ENCODE data around the gene SLC16A8.

DNA sequence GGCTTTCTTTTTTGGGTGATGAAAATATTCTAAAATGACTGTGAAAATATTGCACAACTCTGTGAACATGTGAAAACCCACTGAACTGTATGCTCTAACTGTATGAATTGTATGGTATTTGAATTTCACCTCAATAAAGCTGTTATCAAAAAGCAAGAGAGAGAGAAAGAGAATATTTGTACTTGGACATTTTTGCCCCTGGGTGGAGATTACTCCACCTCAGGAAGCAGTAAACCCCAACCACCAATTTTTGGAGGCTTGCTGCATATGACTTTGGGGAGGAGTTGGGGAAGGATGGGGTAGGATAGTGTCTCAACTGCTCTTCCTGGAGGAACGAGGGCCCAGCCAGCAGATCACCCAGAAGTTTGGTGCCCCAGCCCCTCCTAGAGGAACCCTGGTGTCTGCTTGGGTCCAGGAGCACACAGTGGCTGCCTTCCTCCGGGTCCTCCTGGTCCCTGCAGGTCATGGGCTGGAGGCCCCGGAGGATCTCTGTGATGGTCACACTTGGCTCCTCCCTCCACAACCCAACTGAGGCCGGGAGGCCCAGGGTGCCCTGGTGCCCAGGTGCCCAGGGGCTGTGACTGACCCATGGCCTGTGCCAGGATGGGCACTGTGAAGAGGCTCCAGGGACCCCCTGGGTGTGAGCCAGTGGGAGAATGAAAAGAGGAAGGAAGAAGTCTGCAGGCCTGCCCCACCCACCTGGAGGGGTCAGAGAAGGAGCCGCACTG is 42.1 kb downstream of the SLC16A8 start:
- TF ChIP-seq, protein P1, sequence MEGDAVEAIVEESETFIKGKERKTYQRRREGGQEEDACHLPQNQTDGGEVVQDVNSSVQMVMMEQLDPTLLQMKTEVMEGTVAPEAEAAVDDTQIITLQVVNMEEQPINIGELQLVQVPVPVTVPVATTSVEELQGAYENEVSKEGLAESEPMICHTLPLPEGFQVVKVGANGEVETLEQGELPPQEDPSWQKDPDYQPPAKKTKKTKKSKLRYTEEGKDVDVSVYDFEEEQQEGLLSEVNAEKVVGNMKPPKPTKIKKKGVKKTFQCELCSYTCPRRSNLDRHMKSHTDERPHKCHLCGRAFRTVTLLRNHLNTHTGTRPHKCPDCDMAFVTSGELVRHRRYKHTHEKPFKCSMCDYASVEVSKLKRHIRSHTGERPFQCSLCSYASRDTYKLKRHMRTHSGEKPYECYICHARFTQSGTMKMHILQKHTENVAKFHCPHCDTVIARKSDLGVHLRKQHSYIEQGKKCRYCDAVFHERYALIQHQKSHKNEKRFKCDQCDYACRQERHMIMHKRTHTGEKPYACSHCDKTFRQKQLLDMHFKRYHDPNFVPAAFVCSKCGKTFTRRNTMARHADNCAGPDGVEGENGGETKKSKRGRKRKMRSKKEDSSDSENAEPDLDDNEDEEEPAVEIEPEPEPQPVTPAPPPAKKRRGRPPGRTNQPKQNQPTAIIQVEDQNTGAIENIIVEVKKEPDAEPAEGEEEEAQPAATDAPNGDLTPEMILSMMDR (IDR thresholded peaks at IDR 0.05) = no peak
- no peak for TF ChIP-seq POLR2A (IDR thresholded peaks at IDR 0.05; ENCODE audit: low read depth)

Measured in esophagus muscularis mucosa (tissue), 3 donors.